NCI-H2227 treated with DMSO at 0.1 percent for 48 hours (cell line): ENCODE data around the gene WAC.

ENCODE experiments used
- DNase-seq: peaks from one replicate; lab custom pipeline; 2025; lab: John Stamatoyannopoulos, UW

Gene WAC

GRCh38 chr10:28669227-28670173 lies 136.6 kb downstream of the WAC start:
- no peak for DNase-seq
